ENCODE results near the gene NRAP. TPM values are rescaled to one million over a fixed set of nuclear protein-coding genes. Genes with fewer than 3 reads are reported as not detected.

Gene NRAP
- total RNA-seq, 1 donor from 2014 or later: not detected

- Histone ChIP-seq H3K4me2 (peak overlapping the region; percentile 31), H3K36me3 (no peaks in the 10 kb centered on the region), H3K9me3 (ENCODE audit: low read depth) (no peaks in the 10 kb centered on the region), H3F3A (ENCODE audit: low read depth) (peaks cover 26% of the 10 kb centered on the region), H3K4me3 (no peak overlapping the region), H3K27me3 (peaks cover 26% of the 10 kb centered on the region), H4K20me1 (ENCODE audit: low read depth) (peaks cover 2% of the 10 kb centered on the region), H3K27ac (no peak overlapping the region), H3K9ac (no peak overlapping the region), H3K79me2 (ENCODE audit: low read depth) (no peaks in the 10 kb centered on the region), H3K4me1 (peaks cover 27% of the 10 kb centered on the region), H2AFZ (replicated peaks) (peak overlapping the region; percentile 48)
- H3K4me1 Mint-ChIP-seq: peaks cover 60% of the 10 kb centered on the region
- no peaks in the 10 kb centered on the region for H3K36me3 Mint-ChIP-seq
- H3K27ac Mint-ChIP-seq: peak overlapping the region; percentile 59
- no peaks in the 10 kb centered on the region for H3K9me3 Mint-ChIP-seq
- TF ChIP-seq CTCF (IDR thresholded peaks at IDR 0.05): peak; percentile 35
- no peak for TF ChIP-seq EZH2 (IDR thresholded peaks at IDR 0.05)
- no peak for TF ChIP-seq EZH2phosphoT487 (IDR thresholded peaks at IDR 0.05)
- H3K4me3 Mint-ChIP-seq: peak overlapping the region; percentile 25
- H3K27me3 Mint-ChIP-seq (ENCODE audit: insufficient read depth, low read depth): peaks cover 18% of the 10 kb centered on the region
- DNase-seq (ENCODE audit: low spot score): peak; percentile 61
These were observed 52.9 kb downstream of the NRAP start for GRCh38 chr10:113610631-113611601.

GRCh38 chr10:113609704-113610108 lies 54.1 kb downstream of the NRAP start:
- peaks cover 24% of the 10 kb centered on the region for H3K4me1 ChIP-seq
- TF ChIP-seq CTCF (IDR thresholded peaks at IDR 0.05) (no peak), EZH2 (IDR thresholded peaks at IDR 0.05) (no peak), EZH2phosphoT487 (IDR thresholded peaks at IDR 0.05) (no peak)
- no peaks in the 10 kb centered on the region for H3K36me3 ChIP-seq
- H3K79me2 ChIP-seq (ENCODE audit: low read depth): no peaks in the 10 kb centered on the region
- no peak overlapping the region for H3K4me2 ChIP-seq
- no peaks in the 10 kb centered on the region for H3K9me3 Mint-ChIP-seq
- no peak overlapping the region for H3K9ac ChIP-seq
- peaks cover 2% of the 10 kb centered on the region for H4K20me1 ChIP-seq (ENCODE audit: low read depth)
- no peaks in the 10 kb centered on the region for H3K36me3 Mint-ChIP-seq
- no peak overlapping the region for H3K27ac ChIP-seq
- H3K4me3 ChIP-seq: no peak overlapping the region
- H3K9me3 ChIP-seq (ENCODE audit: low read depth): no peaks in the 10 kb centered on the region
- H3K27ac Mint-ChIP-seq: no peak overlapping the region
- peaks cover 19% of the 10 kb centered on the region for H3K27me3 ChIP-seq
- H3F3A ChIP-seq (ENCODE audit: low read depth): peaks cover 26% of the 10 kb centered on the region
- no peak overlapping the region for H2AFZ ChIP-seq (replicated peaks)
- peaks cover 64% of the 10 kb centered on the region for H3K4me1 Mint-ChIP-seq
- DNase-seq (ENCODE audit: low spot score): peak; percentile 68
- H3K4me3 Mint-ChIP-seq: no peak overlapping the region
- peaks cover 18% of the 10 kb centered on the region for H3K27me3 Mint-ChIP-seq (ENCODE audit: insufficient read depth, low read depth)

- TF ChIP-seq EZH2phosphoT487 (IDR thresholded peaks at IDR 0.05): no peak
- H3K36me3 ChIP-seq: no peaks in the 10 kb centered on the region
- no peaks in the 10 kb centered on the region for H3K27me3 ChIP-seq
- H3K79me2 ChIP-seq (ENCODE audit: low read depth): no peaks in the 10 kb centered on the region
- no peak overlapping the region for H3K9ac ChIP-seq
- no peak overlapping the region for H3K4me3 ChIP-seq
- DNase-seq (ENCODE audit: low spot score): no peak
- peaks cover 2% of the 10 kb centered on the region for H4K20me1 ChIP-seq (ENCODE audit: low read depth)
- peaks cover 7% of the 10 kb centered on the region for H3K4me1 ChIP-seq
- Mint-ChIP-seq H3K4me1 (peaks cover 36% of the 10 kb centered on the region), H3K36me3 (no peaks in the 10 kb centered on the region), H3K27ac (no peak overlapping the region), H3K4me3 (no peak overlapping the region), H3K9me3 (no peaks in the 10 kb centered on the region), H3K27me3 (ENCODE audit: insufficient read depth, low read depth) (peaks cover 9% of the 10 kb centered on the region)
- peaks cover 26% of the 10 kb centered on the region for H3F3A ChIP-seq (ENCODE audit: low read depth)
- H3K9me3 ChIP-seq (ENCODE audit: low read depth): no peaks in the 10 kb centered on the region
- no peak overlapping the region for H3K4me2 ChIP-seq
- no peak overlapping the region for H2AFZ ChIP-seq (replicated peaks)
- no peak overlapping the region for H3K27ac ChIP-seq
These were observed 58.4 kb downstream of the NRAP start for GRCh38 chr10:113605268-113605978.
